ENCODE measurements around the gene PHACTR4. TPM values are rescaled to one million over a fixed set of nuclear protein-coding genes. Genes with fewer than 3 reads are reported as not detected.
"Not testable (repeated sequence)": the region's sequence is repeated elsewhere in the genome, so short reads cannot be mapped to it uniquely, and the experiment has no call there.

PHACTR4 gene
- 67.4 to 69.8 TPM (median 67.5 TPM) in 3 replicates for total RNA-seq

DNA sequence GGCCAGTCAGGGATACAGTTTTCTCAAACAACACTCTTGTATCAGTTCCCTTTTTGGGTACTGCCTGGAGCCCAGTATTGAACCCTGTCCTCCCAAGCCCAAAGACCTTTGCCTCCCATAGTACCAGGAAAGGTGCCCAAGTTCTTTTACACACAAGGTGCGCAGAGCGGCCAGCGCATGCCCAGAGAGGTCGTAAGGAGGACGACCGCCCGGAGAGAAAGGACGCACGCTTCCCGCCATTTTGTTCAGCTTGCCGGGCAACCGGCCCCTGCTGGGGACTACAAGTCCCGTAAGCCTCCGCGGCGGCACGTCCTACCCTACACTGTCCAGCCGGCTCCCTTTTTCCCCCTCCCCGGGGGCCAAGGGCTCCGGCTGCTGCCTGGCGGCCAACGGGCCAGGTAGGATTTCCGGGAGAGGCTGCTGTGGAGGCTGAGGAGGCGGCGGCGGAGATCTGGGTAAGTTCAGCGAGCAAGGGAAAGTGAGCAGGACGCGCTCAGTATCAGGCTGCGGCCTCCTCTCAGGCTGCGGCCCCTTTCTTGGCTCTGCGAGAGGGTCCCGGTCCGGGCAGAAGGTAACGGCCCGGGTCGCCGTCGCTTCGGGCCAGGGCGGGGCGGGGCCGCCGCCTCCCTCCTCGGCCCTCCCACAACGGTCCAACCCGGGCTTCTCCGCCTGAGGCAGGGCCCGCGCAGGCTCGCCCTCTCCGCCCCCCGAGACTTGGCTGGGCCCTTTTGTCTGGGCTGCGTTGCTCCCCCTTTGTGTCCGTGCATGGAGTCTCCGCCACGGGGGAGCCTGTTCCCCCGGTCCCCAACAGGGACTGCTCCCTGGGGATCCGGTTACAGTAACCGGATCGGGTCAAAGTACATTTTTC is at the start of gene PHACTR4:
PHACTR4 (plus strand) TSS at position 370 of the 868 bp plus-strand sequence. CDS start 37,708 bp downstream, outside the sequence.
- no peak for TF ChIP-seq CTCF (IDR thresholded peaks at IDR 0.05; ENCODE audit: unreplicated experiment)
- no peaks in the 10 kb centered on the region for H3K9me3 Mint-ChIP-seq
- peak within 1 kb of the TSS; percentile 95 for H3K4me3 Mint-ChIP-seq
- DNase-seq (ENCODE audit: low spot score in 2 of 2, unreplicated experiment in 2 of 2): peak; percentile 70 to 82
- H3K27ac Mint-ChIP-seq: peak within 1 kb of the TSS; percentile 99
- peaks cover 37% of the 10 kb centered on the region for H3K4me1 Mint-ChIP-seq
- no peaks in the 10 kb centered on the region for H3K36me3 Mint-ChIP-seq
- H3K27me3 Mint-ChIP-seq (ENCODE audit: low read depth): no peaks in the 10 kb centered on the region

- H3K4me1 Mint-ChIP-seq: peaks cover 3% of the 10 kb centered on the region
- H3K27ac Mint-ChIP-seq: no peak overlapping the region
- H3K36me3 Mint-ChIP-seq: no peaks in the 10 kb centered on the region
- no peak for TF ChIP-seq CTCF (IDR thresholded peaks at IDR 0.05; ENCODE audit: unreplicated experiment)
- H3K9me3 Mint-ChIP-seq: no peaks in the 10 kb centered on the region
- no peaks in the 10 kb centered on the region for H3K27me3 Mint-ChIP-seq (ENCODE audit: low read depth)
- H3K4me3 Mint-ChIP-seq: no peak overlapping the region
- no peak for DNase-seq (ENCODE audit: low spot score in 2 of 2, unreplicated experiment in 2 of 2)
Measured at GRCh38 chr1:28322194-28322593, 47.3 kb upstream of the PHACTR4 start.

GRCh38 chr1:28323720-28324119 is 45.8 kb upstream of the PHACTR4 start:
- no peak for TF ChIP-seq CTCF (IDR thresholded peaks at IDR 0.05; ENCODE audit: unreplicated experiment)
- no peaks in the 10 kb centered on the region for H3K36me3 Mint-ChIP-seq
- DNase-seq (ENCODE audit: low spot score in 2 of 2, unreplicated experiment in 2 of 2): no peak
- peaks cover 9% of the 10 kb centered on the region for H3K4me1 Mint-ChIP-seq
- H3K4me3 Mint-ChIP-seq: no peak overlapping the region
- no peaks in the 10 kb centered on the region for H3K27me3 Mint-ChIP-seq (ENCODE audit: low read depth)
- H3K27ac Mint-ChIP-seq: no peak overlapping the region
- H3K9me3 Mint-ChIP-seq: no peaks in the 10 kb centered on the region

- Mint-ChIP-seq H3K9me3 (no peaks in the 10 kb centered on the region), H3K4me3 (no peak overlapping the region), H3K4me1 (peaks cover 21% of the 10 kb centered on the region), H3K27ac (no peak overlapping the region), H3K36me3 (peaks cover 3% of the 10 kb centered on the region), H3K27me3 (ENCODE audit: low read depth) (no peaks in the 10 kb centered on the region)
- DNase-seq (ENCODE audit: low spot score in 2 of 2, unreplicated experiment in 2 of 2): no peak
- TF ChIP-seq CTCF (IDR thresholded peaks at IDR 0.05; ENCODE audit: unreplicated experiment): no peak
Measured at GRCh38 chr1:28326515-28326914, 43.0 kb upstream of the PHACTR4 start.

- no peak overlapping the region for H3K27ac Mint-ChIP-seq
- DNase-seq (ENCODE audit: low spot score in 2 of 2, unreplicated experiment in 2 of 2): no peak
- H3K27me3 Mint-ChIP-seq (ENCODE audit: low read depth): no peaks in the 10 kb centered on the region
- peaks cover 4% of the 10 kb centered on the region for H3K36me3 Mint-ChIP-seq
- peaks cover 21% of the 10 kb centered on the region for H3K4me1 Mint-ChIP-seq
- TF ChIP-seq CTCF (IDR thresholded peaks at IDR 0.05; ENCODE audit: unreplicated experiment): no peak
- H3K4me3 Mint-ChIP-seq: no peak overlapping the region
- H3K9me3 Mint-ChIP-seq: no peaks in the 10 kb centered on the region
Measured at GRCh38 chr1:28326984-28327383, 42.6 kb upstream of the PHACTR4 start.

GRCh38 chr1:28327431-28327830 is 42.1 kb upstream of the PHACTR4 start:
- H3K36me3 Mint-ChIP-seq; H3K9me3 Mint-ChIP-seq; H3K4me3 Mint-ChIP-seq; H3K27me3 Mint-ChIP-seq (ENCODE audit: low read depth); DNase-seq (ENCODE audit: low spot score in 2 of 2, unreplicated experiment in 2 of 2); H3K27ac Mint-ChIP-seq: not testable (repeated sequence)
- peaks cover 21% of the 10 kb centered on the region for H3K4me1 Mint-ChIP-seq
